NCI-H2107 treated with DMSO at 0.1 percent for 48 hours (cell line): Measurements from ENCODE around the gene EFHD2.
"Not testable (repeated sequence)": the region's sequence is repeated elsewhere in the genome, so short reads cannot be mapped to it uniquely, and the experiment has no call there.

ENCODE experiments used
- DNase-seq: peaks from one replicate; lab custom pipeline; 2025; ENCODE audit not compliant: unreplicated experiment; lab: John Stamatoyannopoulos, UW

EFHD2 gene

DNA sequence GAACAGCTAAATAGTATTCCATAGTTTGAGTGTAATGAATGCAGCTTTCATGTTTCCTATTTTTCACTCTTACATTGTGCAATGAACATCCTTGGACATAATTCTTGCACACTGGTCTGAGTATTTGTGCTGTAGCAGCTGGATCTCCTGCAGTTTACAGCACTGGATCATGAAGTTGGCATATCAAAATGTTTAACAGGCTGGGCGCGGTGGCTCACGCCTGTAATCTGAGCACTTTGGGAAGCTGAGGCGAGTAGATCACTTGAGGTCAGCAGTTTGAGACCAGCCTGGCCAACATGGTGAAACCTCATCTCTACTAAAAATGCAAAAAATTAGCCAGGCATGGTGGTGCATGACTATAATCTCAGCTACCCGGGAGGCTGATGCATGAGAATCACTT is 61.4 kb downstream of the EFHD2 start:
- DNase-seq, result not testable (repeated sequence)

- DNase-seq, result not testable (repeated sequence)
Measured at GRCh38 chr1:15471723-15472122, 62.0 kb downstream of the EFHD2 start.

DNA sequence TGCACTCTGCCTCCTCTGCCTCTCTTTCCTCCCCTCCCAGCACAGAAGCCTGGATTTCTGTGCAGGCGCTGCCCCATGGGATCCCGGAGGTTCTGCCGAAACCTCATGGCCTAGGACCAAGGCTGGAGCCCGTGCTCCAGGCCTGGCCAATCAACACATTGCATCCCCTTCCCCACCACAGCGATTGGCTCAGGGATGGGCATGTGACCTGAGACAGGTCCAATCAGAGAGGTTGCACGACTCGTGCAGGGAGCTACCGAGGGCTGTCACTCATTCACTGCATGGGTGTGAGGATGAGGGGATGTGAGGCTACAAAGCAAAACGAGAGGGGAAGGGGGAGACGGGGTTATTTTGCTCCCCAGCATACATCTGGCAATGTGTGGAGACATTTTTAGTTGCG is 62.9 kb downstream of the EFHD2 start:
- DNase-seq, result no peak

DNA sequence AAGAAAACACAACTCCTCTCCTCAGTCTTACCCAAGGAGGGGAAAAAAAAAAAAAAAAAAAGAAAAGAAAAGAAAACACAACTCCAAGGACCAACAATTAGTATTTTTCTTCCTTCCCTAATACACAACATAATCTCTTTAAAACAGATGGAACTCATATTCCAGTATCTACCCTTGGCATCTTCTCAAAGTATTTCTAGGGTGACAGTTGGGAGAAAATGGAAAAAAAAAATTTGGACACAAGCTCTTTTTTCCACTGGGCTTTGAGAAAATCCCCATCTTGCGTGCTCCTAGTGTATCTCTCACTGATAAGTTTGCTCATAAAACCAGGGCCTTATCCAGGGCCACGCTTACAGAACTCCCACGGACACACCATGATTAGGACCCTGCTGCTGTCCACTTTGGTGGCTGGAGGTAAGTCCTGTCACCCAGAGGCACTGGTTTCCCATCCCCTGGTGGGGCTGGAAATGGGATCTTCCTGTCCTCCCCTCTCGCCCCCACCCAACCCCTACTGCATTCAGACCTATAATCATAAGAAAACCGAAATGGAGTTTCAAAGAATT is 66.1 kb downstream of the EFHD2 start, which contains the start of gene CELA2B:
TSS of gene CELA2B (plus strand) at position 353 of the 563 bp plus-strand sequence. CDS start at position 375, 22 bp downstream.
- DNase-seq, result no peak

DNA sequence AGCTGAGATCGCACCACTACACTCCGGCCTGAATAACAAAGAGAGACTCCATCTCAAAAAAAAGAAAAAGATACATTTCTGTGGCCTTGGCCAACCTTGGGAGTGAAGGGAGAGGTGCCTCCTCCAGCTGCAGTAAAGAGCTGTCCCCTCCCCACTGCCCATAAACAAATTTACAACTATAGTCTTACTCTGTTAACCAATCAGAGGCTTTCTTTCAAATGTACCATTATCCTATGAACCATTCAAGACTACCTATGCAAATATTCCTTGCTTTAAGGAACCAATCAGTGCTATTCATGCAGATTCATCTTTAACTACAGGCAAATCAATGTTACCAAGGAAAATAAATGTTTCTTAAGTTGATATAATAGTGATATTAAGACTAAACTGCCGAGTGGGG is 67.2 kb downstream of the EFHD2 start:
- DNase-seq, result no peak

DNA sequence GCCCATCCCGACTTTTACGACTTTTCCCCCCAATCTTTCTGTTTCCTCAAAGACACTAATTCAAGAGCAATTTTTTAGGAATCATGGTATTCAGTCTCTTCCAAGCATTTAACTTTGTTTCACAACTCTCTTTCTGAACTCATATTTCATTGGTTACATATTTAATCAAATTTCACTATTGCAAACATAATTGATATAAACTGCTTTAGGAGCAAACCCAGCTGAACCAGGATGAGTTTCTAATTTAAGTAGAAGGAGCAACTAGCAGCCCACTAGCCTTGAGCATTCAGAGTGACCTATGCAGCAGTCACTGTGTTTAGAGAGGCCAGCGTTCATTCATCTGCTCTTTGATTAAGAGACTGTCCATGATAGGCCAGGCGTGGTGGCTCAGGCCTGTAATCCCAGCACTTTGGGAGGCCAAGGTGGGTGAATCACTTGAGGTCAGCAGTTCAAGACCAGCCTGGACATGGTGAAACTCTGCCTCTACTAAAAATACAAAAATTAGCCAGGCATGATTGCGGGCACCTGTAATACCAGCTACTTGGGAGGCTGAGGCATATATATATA is 68.0 kb downstream of the EFHD2 start:
- no peak for DNase-seq
